Measurements from ENCODE around the gene TBCK. TPM values are rescaled to one million over a fixed set of nuclear protein-coding genes. Genes with fewer than 3 reads are reported as not detected.
"Not testable (repeated sequence)": the region's sequence is repeated elsewhere in the genome, so short reads cannot be mapped to it uniquely, and the experiment has no call there.

The TBCK gene
- total RNA-seq, 4 donors from 2014 or later: 22.7 to 28.7 (median 27.3) TPM

GRCh38 chr4:106114270-106114669 lies 201.7 kb downstream of the TBCK start:
- Histone ChIP-seq H3K27me3 (no peaks in the 10 kb centered on the region), H3K4me3 (no peak overlapping the region), H3K4me1 (no peaks in the 10 kb centered on the region), H3K27ac (replicated peaks in 1 of 4) (no peak overlapping the region), H3K9me3 (peaks cover 0 to 33% (median 22%) of the 10 kb centered on the region in 4 donors), H3K36me3 (peaks cover 11 to 71% (median 47%) of the 10 kb centered on the region in 4 donors)
- no peak for TF ChIP-seq POLR2AphosphoS5 (IDR thresholded peaks at IDR 0.05)
- no peak for TF ChIP-seq POLR2A (IDR thresholded peaks at IDR 0.05; ENCODE audit: low read depth)
- no peak for TF ChIP-seq CTCF (IDR thresholded peaks at IDR 0.05)
- TF ChIP-seq EP300 (IDR thresholded peaks at IDR 0.05): no peak
- WGBS: 95% methylated on average over 8 of the region's 8 CpGs
- intact Hi-C loops (cut with DNase I): no loop called here
- no peak for DNase-seq (ENCODE audit: extremely low spot score)

GRCh38 chr4:106111778-106112469 lies 204.1 kb downstream of the TBCK start:
- H3K9me3 ChIP-seq: peaks cover 0 to 33% (median 24%) of the 10 kb centered on the region in 4 donors
- DNase-seq (ENCODE audit: extremely low spot score); H3K27ac ChIP-seq (replicated peaks in 1 of 4); H3K4me3 ChIP-seq; intact Hi-C loops (cut with DNase I); H3K27me3 ChIP-seq; H3K4me1 ChIP-seq: not testable (repeated sequence)
- WGBS: 96% methylated on average over 2 of the region's 2 CpGs
- peaks cover 11 to 73% (median 50%) of the 10 kb centered on the region in 4 donors for H3K36me3 ChIP-seq

- Histone ChIP-seq H3K9me3 (peaks cover 0 to 38% (median 24%) of the 10 kb centered on the region in 4 donors), H3K4me1 (no peaks in the 10 kb centered on the region), H3K36me3 (peaks cover 11 to 67% (median 49%) of the 10 kb centered on the region in 4 donors), H3K4me3 (no peak overlapping the region), H3K27me3 (no peaks in the 10 kb centered on the region), H3K27ac (replicated peaks in 1 of 4) (no peak overlapping the region)
- 96% methylated on average over 6 of the region's 6 CpGs for WGBS
- no peak for TF ChIP-seq CTCF (IDR thresholded peaks at IDR 0.05)
- no peak for TF ChIP-seq POLR2A (IDR thresholded peaks at IDR 0.05; ENCODE audit: low read depth)
- TF ChIP-seq EP300 (IDR thresholded peaks at IDR 0.05): no peak
- TF ChIP-seq POLR2AphosphoS5 (IDR thresholded peaks at IDR 0.05): no peak
- no peak for DNase-seq (ENCODE audit: extremely low spot score)
- intact Hi-C loops (cut with DNase I): no loop called here
Measured at GRCh38 chr4:106109929-106110328, 206.1 kb downstream of the TBCK start.

- H3K4me3 ChIP-seq: no peak overlapping the region
- no peak for DNase-seq (ENCODE audit: extremely low spot score)
- H3K27ac ChIP-seq (replicated peaks in 1 of 4): no peak overlapping the region
- intact Hi-C loops (cut with DNase I): no loop called here
- peaks cover 0 to 19% (median 13%) of the 10 kb centered on the region in 4 donors for H3K9me3 ChIP-seq
- no peak for TF ChIP-seq CTCF (IDR thresholded peaks at IDR 0.05)
- no peak for TF ChIP-seq POLR2A (IDR thresholded peaks at IDR 0.05; ENCODE audit: low read depth)
- no peak for TF ChIP-seq EP300 (IDR thresholded peaks at IDR 0.05)
- no peak for TF ChIP-seq POLR2AphosphoS5 (IDR thresholded peaks at IDR 0.05)
- H3K27me3 ChIP-seq: no peaks in the 10 kb centered on the region
- H3K36me3 ChIP-seq: peaks cover 3 to 41% (median 32%) of the 10 kb centered on the region in 4 donors
- WGBS: 100% methylated on average over 4 of the region's 4 CpGs
- no peaks in the 10 kb centered on the region for H3K4me1 ChIP-seq
Measured at GRCh38 chr4:106105697-106106096, 210.3 kb downstream of the TBCK start.

- intact Hi-C loops (cut with DNase I): no loop called here
- no peaks in the 10 kb centered on the region for H3K27me3 ChIP-seq
- H3K36me3 ChIP-seq: peaks cover 0 to 29% (median 22%) of the 10 kb centered on the region in 4 donors
- DNase-seq (ENCODE audit: extremely low spot score): no peak
- no CpG with 5 or more reads among the region's 1 CpG for WGBS
- no peak overlapping the region for H3K4me3 ChIP-seq
- no peaks in the 10 kb centered on the region for H3K4me1 ChIP-seq
- TF ChIP-seq POLR2AphosphoS5 (IDR thresholded peaks at IDR 0.05) (no peak), POLR2A (IDR thresholded peaks at IDR 0.05; ENCODE audit: low read depth) (no peak), CTCF (IDR thresholded peaks at IDR 0.05) (no peak), EP300 (IDR thresholded peaks at IDR 0.05) (no peak)
- H3K27ac ChIP-seq (replicated peaks in 1 of 4): no peak overlapping the region
- peaks cover 0 to 5% (median 2%) of the 10 kb centered on the region in 4 donors for H3K9me3 ChIP-seq
Measured at GRCh38 chr4:106104276-106104675, 211.7 kb downstream of the TBCK start.
